BLaER1 (cell line): ENCODE measurements around the gene SYTL3.
"Not testable (repeated sequence)": the region's sequence is repeated elsewhere in the genome, so short reads cannot be mapped to it uniquely, and the experiment has no call there.

Experiments
- H3K27ac ChIP-seq: shearing (Covaris generic); formaldehyde crosslinking; 2 replicates; pipeline ENCODE4 v1.8.1; 2022
- H3K27me3 ChIP-seq: shearing (Covaris generic); formaldehyde crosslinking; 2 replicates; pipeline ENCODE4 v1.8.1; 2022
- H3K36me3 ChIP-seq: shearing (Covaris generic); formaldehyde crosslinking; 2 replicates; pipeline ENCODE4 v1.8.1; 2022
- H3K4me1 ChIP-seq: shearing (Covaris generic); formaldehyde crosslinking; 2 replicates; pipeline ENCODE4 v1.8.1; 2022
- H3K4me2 ChIP-seq: shearing (Covaris generic); formaldehyde crosslinking; 2 replicates; pipeline ENCODE4 v1.8.1; 2022
- H3K4me3 ChIP-seq: shearing (Covaris generic); formaldehyde crosslinking; 2 replicates; pipeline ENCODE4 v1.8.1; 2022
- H3K9ac ChIP-seq: shearing (Covaris generic); formaldehyde crosslinking; 2 replicates; pipeline ENCODE4 v1.8.1; 2022
- H3K9me3 ChIP-seq: shearing (Covaris generic); formaldehyde crosslinking; 2 replicates; pipeline ENCODE4 v1.8.1; 2022
- H4K20me1 ChIP-seq: shearing (Covaris generic); formaldehyde crosslinking; 2 replicates; pipeline ENCODE4 v1.8.1; 2022
- Cebpa-rat ChIP-seq: shearing (Covaris generic); IDR thresholded peaks from 2 replicates; pipeline ENCODE4 v1.8.1; 2022

The SYTL3 gene

DNA sequence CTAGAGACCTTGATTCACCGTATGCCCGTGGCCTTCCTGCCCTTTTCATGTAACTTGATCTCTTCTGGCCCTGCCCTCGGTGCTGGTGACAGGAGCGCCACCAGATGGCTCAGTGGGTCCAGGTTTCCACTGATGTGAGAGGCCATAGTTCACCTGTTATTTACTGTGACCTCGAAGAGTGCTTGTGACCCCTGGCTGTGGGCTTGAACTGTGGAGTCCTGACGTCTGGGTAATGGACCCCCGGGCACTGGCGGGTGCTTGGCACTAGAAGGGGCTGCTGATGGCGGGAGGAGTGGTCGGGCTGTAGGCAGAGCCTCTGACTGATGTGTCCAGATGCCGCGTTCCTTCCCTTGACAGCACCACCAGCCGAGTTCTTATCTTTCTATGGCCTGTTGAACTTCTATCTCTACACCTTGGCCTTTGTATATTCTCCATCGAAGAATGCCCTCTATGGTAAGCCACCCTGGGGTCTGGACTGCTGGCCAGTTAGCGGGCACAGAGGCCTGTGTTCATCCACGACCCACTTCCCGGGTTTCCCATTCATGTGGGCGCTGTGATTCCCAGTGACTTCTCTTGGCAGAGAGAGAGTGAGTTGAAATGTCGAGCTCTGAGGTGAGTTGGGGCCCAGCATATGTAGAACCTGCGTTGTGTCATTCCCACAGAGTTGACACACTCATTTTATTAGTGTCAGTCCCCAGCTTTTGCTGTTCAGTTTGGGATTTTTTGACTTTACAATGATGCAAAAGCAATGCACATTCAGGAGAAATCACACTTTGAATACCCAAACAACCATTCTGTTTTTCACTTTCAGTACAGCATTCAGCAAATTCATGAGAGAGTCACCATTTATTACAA, 20.3 kb upstream of the SYTL3 start:
- Histone ChIP-seq H4K20me1 (peaks cover 46% of the 10 kb centered on the region), H3K4me3 (no peak overlapping the region), H3K9ac (no peak overlapping the region), H3K36me3 (peaks cover 86% of the 10 kb centered on the region), H3K4me1 (peaks cover 7% of the 10 kb centered on the region), H3K4me2 (no peak overlapping the region), H3K27ac (no peak overlapping the region), H3K9me3 (no peaks in the 10 kb centered on the region), H3K27me3 (no peaks in the 10 kb centered on the region)
- TF ChIP-seq Cebpa-rat = no peak

GRCh38 chr6:158630938-158631616, 18.8 kb upstream of the SYTL3 start:
- Histone ChIP-seq H4K20me1 (peaks cover 36% of the 10 kb centered on the region), H3K36me3 (peaks cover 89% of the 10 kb centered on the region), H3K9ac (no peak overlapping the region), H3K27ac (no peak overlapping the region), H3K27me3 (no peaks in the 10 kb centered on the region), H3K4me2 (no peak overlapping the region), H3K9me3 (no peaks in the 10 kb centered on the region), H3K4me3 (no peak overlapping the region), H3K4me1 (no peaks in the 10 kb centered on the region)
- TF ChIP-seq Cebpa-rat = no peak

DNA sequence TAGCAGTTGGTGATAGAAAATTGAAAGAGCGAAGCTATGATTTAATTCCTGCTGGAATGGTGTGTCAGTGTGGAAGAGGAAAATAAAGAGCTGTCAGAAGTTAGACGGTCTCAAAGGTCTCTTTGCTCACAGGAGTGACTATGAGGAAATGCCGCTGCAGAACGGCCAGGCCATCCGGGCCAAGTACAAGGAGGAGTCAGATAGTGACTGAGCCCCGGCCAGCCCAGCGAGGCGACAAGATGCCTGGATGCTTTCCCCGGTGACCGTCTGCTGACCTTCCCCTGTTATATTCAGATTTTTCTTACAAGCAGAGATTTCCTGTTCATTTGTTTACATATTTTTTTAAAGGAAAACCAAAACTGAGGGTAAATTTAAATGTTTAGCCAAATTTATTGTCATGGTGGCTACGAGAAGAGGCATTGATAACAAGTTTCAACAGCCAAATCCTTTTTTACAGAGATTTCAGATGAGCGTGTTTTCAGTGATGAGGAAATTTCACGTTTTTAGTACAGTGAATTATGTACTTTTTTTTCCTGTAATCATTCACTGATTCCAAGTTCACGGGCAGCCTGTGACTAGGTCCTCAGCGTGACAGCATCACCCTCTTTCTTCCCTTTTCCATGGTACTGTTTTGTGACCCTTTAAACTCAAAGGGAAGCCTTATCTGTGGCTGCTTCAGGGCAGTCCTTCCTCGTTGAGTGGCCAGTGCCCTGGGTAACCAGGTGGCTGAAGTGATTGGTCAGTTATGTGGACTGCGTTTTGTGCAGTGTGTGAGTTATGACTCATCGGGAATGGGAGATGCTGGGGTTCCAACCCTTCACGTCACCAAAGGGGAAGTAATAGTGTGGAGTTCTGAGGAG, 17.9 kb upstream of the SYTL3 start:
- peaks cover 40% of the 10 kb centered on the region for H4K20me1 ChIP-seq
- H3K4me3 ChIP-seq = no peak overlapping the region
- H3K36me3 ChIP-seq = peaks cover 90% of the 10 kb centered on the region
- H3K27ac ChIP-seq = no peak overlapping the region
- H3K9me3 ChIP-seq = no peaks in the 10 kb centered on the region
- no peak for TF ChIP-seq Cebpa-rat
- no peaks in the 10 kb centered on the region for H3K27me3 ChIP-seq
- H3K4me2 ChIP-seq = no peak overlapping the region
- no peak overlapping the region for H3K9ac ChIP-seq
- no peaks in the 10 kb centered on the region for H3K4me1 ChIP-seq

DNA sequence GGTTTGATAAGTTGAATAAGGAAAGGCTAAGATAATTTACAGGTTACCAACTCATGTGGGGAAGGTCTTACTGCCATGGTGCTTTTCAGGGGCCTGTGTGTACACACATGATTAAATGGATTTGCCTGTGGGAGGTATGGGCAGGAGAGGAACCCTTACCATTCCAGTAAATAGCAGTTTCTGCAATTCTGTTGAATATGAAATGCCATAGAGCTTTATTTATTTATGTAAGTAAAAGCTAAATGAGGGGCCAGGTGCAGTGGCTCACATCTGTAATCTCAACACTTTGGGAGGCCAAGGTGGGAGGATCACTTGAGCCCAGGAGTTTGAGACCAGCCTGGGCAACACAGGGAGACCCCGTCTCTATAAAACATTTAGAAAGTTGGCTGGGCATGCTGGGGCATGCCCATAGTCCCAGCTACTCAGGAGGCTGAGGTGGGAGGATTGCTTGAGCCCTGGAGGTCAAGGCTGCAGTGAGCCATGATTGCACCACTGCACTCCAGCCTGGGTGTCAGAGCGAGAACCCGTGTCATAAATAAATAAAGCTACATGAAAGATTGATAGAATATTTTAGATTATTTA, 17.2 kb upstream of the SYTL3 start:
- not testable (repeated sequence) for H3K27me3 ChIP-seq, H3K4me2 ChIP-seq, H3K9ac ChIP-seq, H3K27ac ChIP-seq, H3K4me3 ChIP-seq, H3K9me3 ChIP-seq, H3K4me1 ChIP-seq
- peaks cover 90% of the 10 kb centered on the region for H3K36me3 ChIP-seq
- peaks cover 42% of the 10 kb centered on the region for H4K20me1 ChIP-seq

GRCh38 chr6:158633127-158633526, 16.7 kb upstream of the SYTL3 start:
- peaks cover 87% of the 10 kb centered on the region for H3K36me3 ChIP-seq
- no peaks in the 10 kb centered on the region for H3K4me1 ChIP-seq
- no peak overlapping the region for H3K9ac ChIP-seq
- H4K20me1 ChIP-seq = peaks cover 40% of the 10 kb centered on the region
- no peaks in the 10 kb centered on the region for H3K27me3 ChIP-seq
- H3K4me3 ChIP-seq = no peak overlapping the region
- no peak for TF ChIP-seq Cebpa-rat
- H3K4me2 ChIP-seq = no peak overlapping the region
- no peak overlapping the region for H3K27ac ChIP-seq
- no peaks in the 10 kb centered on the region for H3K9me3 ChIP-seq

DNA sequence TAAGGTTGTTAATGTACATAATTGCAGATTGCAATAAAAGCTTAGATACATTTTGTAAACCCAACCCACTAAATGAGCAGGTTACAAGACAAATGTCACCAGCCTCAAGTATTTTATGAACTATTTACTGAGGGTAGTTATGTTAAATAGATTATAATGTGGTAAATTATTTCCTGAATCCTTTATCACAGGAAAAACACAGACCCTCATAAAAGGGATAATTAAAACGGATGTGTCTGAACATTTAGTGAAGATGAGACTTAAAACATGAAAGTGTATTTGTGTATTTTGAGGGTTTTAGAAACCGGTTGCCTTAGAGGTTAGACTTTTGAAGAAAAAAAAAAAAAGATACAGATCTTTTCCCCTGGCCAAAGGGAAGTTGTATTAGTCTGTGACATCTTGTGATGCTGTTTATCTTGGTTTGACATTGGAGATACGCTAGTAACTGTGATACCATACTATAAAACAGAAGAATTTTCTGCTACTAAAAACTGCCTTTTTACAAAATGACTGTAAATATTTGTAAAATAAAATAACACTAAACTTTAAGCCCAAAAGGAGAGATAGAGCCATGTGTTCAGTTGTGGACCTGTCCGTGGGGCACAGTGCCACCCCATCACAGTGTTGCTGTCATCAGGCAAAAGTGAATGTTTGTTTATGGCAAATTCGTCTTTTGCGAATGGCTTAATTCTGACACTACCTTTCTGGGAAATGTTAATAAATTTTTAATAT, 15.0 kb upstream of the SYTL3 start:
- H3K27ac ChIP-seq = no peak overlapping the region

DNA sequence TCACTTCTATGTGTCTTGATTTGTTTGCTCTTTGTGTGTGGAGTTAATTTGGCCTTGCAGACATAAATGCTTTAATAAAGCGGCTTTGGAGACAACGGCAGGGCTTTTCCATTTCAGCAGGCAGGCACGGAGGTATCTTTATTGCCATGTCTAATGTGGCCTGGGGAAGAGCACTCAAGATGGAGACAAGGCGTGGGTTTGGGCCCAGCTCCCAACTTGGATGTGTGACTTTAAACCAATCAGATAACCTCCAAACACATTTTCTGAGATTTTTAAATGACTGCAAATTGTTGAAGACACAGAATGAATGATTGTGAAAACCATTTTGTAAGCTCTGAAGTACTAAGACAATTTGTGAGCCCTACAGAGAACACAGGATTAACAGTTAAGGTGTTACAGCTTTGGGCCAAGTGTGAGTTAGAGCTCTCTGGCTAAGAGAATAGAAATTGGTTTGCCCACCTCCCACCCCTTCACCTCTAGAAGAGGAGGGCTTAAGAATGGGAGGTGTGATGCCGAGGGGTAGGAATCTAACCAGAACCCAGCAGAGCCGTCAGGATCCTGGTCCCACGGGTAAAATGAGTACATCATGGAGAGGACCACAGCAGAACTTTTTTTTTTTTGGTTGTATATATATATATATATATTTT, 14.3 kb upstream of the SYTL3 start:
- Histone ChIP-seq H3K36me3 (peaks cover 87% of the 10 kb centered on the region), H3K4me1 (no peaks in the 10 kb centered on the region), H3K27ac (no peak overlapping the region), H3K9ac (no peak overlapping the region), H3K4me3 (no peak overlapping the region), H3K4me2 (no peak overlapping the region), H3K27me3 (no peaks in the 10 kb centered on the region), H4K20me1 (peaks cover 44% of the 10 kb centered on the region), H3K9me3 (no peaks in the 10 kb centered on the region)
- no peak for TF ChIP-seq Cebpa-rat

More for the DNA sequence above, 15.0 kb upstream of the SYTL3 start:
- H3K36me3 ChIP-seq = peaks cover 87% of the 10 kb centered on the region
- no peak for TF ChIP-seq Cebpa-rat
- H3K9ac ChIP-seq = no peak overlapping the region
- no peaks in the 10 kb centered on the region for H3K4me1 ChIP-seq
- no peaks in the 10 kb centered on the region for H3K9me3 ChIP-seq
- no peaks in the 10 kb centered on the region for H3K27me3 ChIP-seq
- H4K20me1 ChIP-seq = peaks cover 40% of the 10 kb centered on the region
- no peak overlapping the region for H3K4me2 ChIP-seq
- no peak overlapping the region for H3K4me3 ChIP-seq

- H3K36me3 ChIP-seq = peaks cover 77% of the 10 kb centered on the region
- H3K4me2 ChIP-seq = no peak overlapping the region
- H3K4me1 ChIP-seq = no peaks in the 10 kb centered on the region
- no peaks in the 10 kb centered on the region for H3K9me3 ChIP-seq
- peaks cover 52% of the 10 kb centered on the region for H4K20me1 ChIP-seq
- no peaks in the 10 kb centered on the region for H3K27me3 ChIP-seq
- no peak overlapping the region for H3K4me3 ChIP-seq
- TF ChIP-seq Cebpa-rat = no peak
- H3K9ac ChIP-seq = no peak overlapping the region
- H3K27ac ChIP-seq = no peak overlapping the region
Measured at GRCh38 chr6:158636778-158637177, 13.1 kb upstream of the SYTL3 start.
